ENCODE results near the gene MAPK10.

Gene MAPK10

DNA sequence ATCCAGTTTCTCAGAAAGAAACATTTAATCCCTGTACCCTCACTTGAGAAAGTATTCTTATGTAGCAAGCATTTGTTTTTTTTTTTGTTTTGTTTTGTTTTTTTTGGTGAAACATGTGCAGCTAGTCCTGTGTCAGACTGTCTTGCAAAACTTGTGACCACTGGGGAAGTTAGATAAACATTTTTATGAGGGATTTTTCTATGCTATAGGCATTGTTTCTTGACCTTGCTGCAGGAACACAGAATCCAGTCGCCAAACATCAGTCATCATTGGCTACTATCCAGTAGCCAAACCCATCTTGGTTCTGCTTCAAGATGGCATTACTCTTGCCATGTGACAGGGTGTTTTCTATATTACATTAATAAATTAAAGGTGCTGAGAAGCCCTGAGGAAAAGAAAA, 7.7 kb upstream of the MAPK10 start:
- H3K4me3 ChIP-seq (ENCODE audit: low read length): no peak overlapping the region
- no peak for DNase-seq (ENCODE audit: low read depth)
- TF ChIP-seq, protein P1, sequence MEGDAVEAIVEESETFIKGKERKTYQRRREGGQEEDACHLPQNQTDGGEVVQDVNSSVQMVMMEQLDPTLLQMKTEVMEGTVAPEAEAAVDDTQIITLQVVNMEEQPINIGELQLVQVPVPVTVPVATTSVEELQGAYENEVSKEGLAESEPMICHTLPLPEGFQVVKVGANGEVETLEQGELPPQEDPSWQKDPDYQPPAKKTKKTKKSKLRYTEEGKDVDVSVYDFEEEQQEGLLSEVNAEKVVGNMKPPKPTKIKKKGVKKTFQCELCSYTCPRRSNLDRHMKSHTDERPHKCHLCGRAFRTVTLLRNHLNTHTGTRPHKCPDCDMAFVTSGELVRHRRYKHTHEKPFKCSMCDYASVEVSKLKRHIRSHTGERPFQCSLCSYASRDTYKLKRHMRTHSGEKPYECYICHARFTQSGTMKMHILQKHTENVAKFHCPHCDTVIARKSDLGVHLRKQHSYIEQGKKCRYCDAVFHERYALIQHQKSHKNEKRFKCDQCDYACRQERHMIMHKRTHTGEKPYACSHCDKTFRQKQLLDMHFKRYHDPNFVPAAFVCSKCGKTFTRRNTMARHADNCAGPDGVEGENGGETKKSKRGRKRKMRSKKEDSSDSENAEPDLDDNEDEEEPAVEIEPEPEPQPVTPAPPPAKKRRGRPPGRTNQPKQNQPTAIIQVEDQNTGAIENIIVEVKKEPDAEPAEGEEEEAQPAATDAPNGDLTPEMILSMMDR (IDR thresholded peaks at IDR 0.05; ENCODE audit: insufficient read depth, low read depth, low read length, missing control alignments): no peak

DNA sequence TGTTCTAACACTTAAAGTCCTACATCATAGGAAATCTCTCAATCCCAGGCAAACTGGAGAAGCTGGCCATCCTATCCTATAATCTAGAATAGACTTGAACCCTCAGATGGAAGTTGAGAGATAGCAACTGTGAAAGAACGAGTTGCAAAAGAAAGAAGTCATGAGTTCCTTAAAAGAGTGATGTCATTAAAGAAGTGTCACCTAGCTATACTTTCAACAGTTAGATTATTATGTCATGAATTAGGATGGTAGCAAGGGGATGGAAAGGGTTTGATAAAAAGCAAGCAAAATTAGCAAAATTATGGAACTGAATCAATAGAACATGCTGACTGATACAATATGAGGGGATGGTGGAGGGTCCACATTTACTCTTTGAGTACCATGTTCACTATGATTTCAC, 7.1 kb upstream of the MAPK10 start:
- no peak overlapping the region for H3K4me3 ChIP-seq (ENCODE audit: low read length)
- TF ChIP-seq, protein P1 (IDR thresholded peaks at IDR 0.05; ENCODE audit: insufficient read depth, low read depth, low read length, missing control alignments): no peak
- no peak for DNase-seq (ENCODE audit: low read depth)

DNA sequence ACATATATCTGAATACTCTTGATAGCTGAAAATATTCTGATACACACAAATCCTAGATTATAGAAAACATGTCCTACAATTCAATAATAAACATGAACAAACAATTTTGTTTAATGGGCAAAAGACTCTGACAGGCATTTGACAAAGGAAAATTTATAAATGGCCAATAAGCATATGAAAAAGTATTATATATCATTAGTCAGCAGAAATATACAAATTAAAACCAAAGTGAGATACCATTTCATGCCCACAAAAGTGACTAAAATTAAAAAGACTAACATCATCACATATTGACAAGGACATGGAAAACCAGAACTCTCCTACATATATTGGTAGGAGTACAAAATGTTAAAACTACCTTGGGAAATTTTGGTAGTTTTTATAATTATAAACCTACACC, 2.7 kb upstream of the MAPK10 start:
- H3K4me3 ChIP-seq (ENCODE audit: low read length): no peak overlapping the region
- TF ChIP-seq, protein P1 (IDR thresholded peaks at IDR 0.05; ENCODE audit: insufficient read depth, low read depth, low read length, missing control alignments): no peak
- DNase-seq (ENCODE audit: low read depth): no peak

DNA sequence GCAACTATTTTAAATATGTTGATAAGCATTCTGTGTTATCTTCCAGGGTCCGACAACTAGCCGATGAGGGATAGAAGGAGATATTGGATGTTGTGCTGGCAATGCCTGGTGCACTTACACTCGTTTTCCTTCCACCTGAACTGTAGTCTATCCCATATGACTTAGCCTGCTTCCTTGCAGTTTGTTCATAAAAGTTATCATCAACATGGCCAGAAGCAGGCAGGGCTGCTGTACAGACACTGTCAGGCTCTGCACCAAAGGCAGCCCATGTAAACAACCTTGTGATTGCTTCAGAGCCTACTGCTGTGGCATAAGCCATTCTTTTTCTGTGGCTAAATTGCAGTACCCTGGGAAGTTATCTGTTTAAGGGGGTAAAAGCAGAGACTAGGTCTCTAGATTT, 1.6 kb downstream of the MAPK10 start:
- no peak overlapping the region for H3K4me3 ChIP-seq (ENCODE audit: low read length)
- no peak for DNase-seq (ENCODE audit: low read depth)
- TF ChIP-seq, protein P1 (IDR thresholded peaks at IDR 0.05; ENCODE audit: insufficient read depth, low read depth, low read length, missing control alignments): no peak

DNA sequence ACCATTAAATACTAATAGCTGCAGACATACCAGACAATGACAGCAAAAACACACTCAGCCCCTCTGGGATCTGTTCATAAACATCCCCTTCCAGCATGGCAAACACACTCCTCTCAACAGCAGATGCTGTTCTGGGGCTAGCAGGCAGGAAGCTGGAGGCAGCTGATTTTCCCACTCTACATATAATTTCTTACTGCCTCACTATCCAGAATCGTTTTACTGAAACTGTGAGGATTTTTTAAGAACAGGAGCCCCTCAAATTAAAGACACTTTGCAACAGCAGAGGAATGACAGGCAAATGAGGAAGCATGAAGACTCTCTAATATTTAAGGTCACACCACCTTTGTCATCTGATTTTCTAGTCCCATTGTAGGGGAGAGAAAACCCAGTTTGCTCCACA, 2.2 kb downstream of the MAPK10 start:
- H3K4me3 ChIP-seq (ENCODE audit: low read length): no peak overlapping the region
- TF ChIP-seq, protein P1 (IDR thresholded peaks at IDR 0.05; ENCODE audit: insufficient read depth, low read depth, low read length, missing control alignments): no peak
- DNase-seq (ENCODE audit: low read depth): no peak

DNA sequence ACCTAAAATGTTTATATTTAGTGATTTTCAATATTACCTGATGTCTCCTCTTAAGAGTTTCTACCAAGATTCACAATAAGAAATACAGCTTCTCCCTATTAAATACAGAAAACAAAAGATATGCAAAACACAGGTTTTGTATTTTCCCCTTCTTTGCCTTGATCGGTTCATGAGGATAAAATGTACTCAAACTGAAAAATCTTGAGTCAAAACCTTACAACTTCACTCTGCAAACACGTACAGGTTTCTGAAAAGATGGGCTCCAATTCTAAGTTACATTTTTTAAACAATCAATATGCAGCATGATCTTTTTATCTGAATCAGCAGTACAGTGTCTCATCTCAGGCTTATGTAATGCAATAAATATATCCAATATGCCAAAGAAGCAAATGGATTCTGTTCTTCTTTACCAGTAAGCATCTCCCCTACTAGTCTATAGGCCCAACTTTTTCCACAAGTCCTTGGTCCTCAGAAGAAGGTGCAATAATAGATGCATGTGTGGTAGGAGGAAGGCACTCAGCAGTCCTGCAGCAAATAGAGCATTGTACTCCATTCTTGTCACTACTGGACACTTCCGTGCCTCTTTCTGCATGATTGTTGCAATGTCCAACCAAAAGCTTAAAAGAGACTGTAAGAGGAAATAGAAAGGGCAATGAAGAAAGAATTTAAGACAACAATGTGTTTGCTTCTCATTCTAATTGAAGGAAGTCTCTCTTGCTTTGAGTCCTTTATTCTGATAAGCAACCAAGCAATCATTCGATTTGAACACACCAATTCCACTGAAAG, 3.2 kb downstream of the MAPK10 start:
- TF ChIP-seq, protein P1 (IDR thresholded peaks at IDR 0.05; ENCODE audit: insufficient read depth, low read depth, low read length, missing control alignments): no peak
- DNase-seq (ENCODE audit: low read depth): no peak
- H3K4me3 ChIP-seq (ENCODE audit: low read length): no peak overlapping the region

DNA sequence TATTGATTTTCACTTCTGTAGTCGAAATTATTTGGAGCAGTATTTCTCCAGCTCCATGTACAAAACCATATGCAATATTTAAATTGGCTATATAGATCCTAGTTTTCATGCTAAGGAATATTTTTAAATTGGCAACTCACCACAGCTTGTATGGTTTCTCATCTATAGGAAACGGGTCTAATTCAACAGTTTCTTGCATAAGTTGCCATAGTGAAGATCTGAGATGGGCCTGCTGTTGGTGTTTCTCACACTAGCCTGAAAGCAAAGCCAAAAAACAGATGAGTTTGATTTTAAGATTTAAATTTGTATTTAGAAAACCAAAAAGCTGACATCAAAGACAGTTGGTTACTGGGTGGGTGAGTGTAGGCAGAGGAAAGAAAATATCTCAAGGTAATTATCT, 5.5 kb downstream of the MAPK10 start:
- no peak overlapping the region for H3K4me3 ChIP-seq (ENCODE audit: low read length)
- no peak for DNase-seq (ENCODE audit: low read depth)
- TF ChIP-seq, protein P1 (IDR thresholded peaks at IDR 0.05; ENCODE audit: insufficient read depth, low read depth, low read length, missing control alignments): no peak
